Nephron (organoid): ENCODE results near the gene BBOF1.
"Not testable (repeated sequence)": the region's sequence is repeated elsewhere in the genome, so short reads cannot be mapped to it uniquely, and the experiment has no call there.

Experiments
- H3K27ac Mint-ChIP-seq, 3 experiments: 2 replicates each; pipeline ENCODE4 v1.8.0; 2020; ENCODE audit warnings: mixed read lengths in 3 of 3, mild to moderate bottlenecking in 2 of 3, moderate library complexity in 1 of 3
- H3K27me3 Mint-ChIP-seq: 2 replicates; pipeline ENCODE4 v1.8.0; 2021; ENCODE audit warnings: low read depth, mild to moderate bottlenecking, moderate library complexity, mixed read lengths
- H3K36me3 Mint-ChIP-seq: 2 replicates; pipeline ENCODE4 v1.8.0; 2020; ENCODE audit warnings: low read depth, mixed read lengths
- H3K4me1 Mint-ChIP-seq: 2 replicates; pipeline ENCODE4 v1.8.0; 2020; ENCODE audit warnings: mixed read lengths
- H3K4me3 Mint-ChIP-seq, 3 experiments: 2 replicates each; pipeline ENCODE4 v1.8.0; 2020; ENCODE audit warnings: mild to moderate bottlenecking in 3 of 3, mixed read lengths in 3 of 3, moderate library complexity in 2 of 3
- H3K9me3 Mint-ChIP-seq: 2 replicates; pipeline ENCODE4 v1.8.0; 2020; ENCODE audit warnings: mixed read lengths
- CTCF ChIP-seq, 3 experiments: fragments of 200-600 bp; sonication (generic); IDR thresholded peaks; one replicate each; pipeline ENCODE4 v1.5.0; 2021; ENCODE audit warnings: antibody characterized with exemption in 3 of 3; ENCODE audit not compliant: unreplicated experiment in 3 of 3

Gene BBOF1

GRCh38 chr14:73991092-73991491 is 28.1 kb upstream of the BBOF1 start:
- no peak for TF ChIP-seq CTCF (IDR thresholded peaks at IDR 0.05; ENCODE audit: unreplicated experiment in 3 of 3)
- H3K9me3 Mint-ChIP-seq: no peaks in the 10 kb centered on the region
- peaks cover 22% of the 10 kb centered on the region for H3K36me3 Mint-ChIP-seq
- H3K4me3 Mint-ChIP-seq: no peak overlapping the region
- no peaks in the 10 kb centered on the region for H3K27me3 Mint-ChIP-seq
- H3K4me1 Mint-ChIP-seq: peaks cover 6% of the 10 kb centered on the region
- H3K27ac Mint-ChIP-seq: peak overlapping the region in 1 of 3 experiments; percentile 75

GRCh38 chr14:73994926-73995325 is 24.2 kb upstream of the BBOF1 start:
- H3K27ac Mint-ChIP-seq: peak overlapping the region; percentile 95 to 99 (median 97)
- not testable (repeated sequence) for H3K36me3 Mint-ChIP-seq, H3K9me3 Mint-ChIP-seq, H3K27me3 Mint-ChIP-seq
- peaks cover 19% of the 10 kb centered on the region for H3K4me1 Mint-ChIP-seq
- peak overlapping the region in 1 of 3 experiments; percentile 46 for H3K4me3 Mint-ChIP-seq

GRCh38 chr14:73995977-73996378 is 23.2 kb upstream of the BBOF1 start:
- no peak for TF ChIP-seq CTCF (IDR thresholded peaks at IDR 0.05; ENCODE audit: unreplicated experiment in 3 of 3)
- Mint-ChIP-seq H3K4me1 (peaks cover 19% of the 10 kb centered on the region), H3K36me3 (peaks cover 9% of the 10 kb centered on the region)

GRCh38 chr14:73996731-73997107 is 22.4 kb upstream of the BBOF1 start:
- peaks cover 9% of the 10 kb centered on the region for H3K36me3 Mint-ChIP-seq
- peak overlapping the region in 1 of 3 experiments; percentile 2 for H3K4me3 Mint-ChIP-seq
- H3K27ac Mint-ChIP-seq: peak overlapping the region; percentile 95 to 99 (median 97)
- H3K4me1 Mint-ChIP-seq: peaks cover 19% of the 10 kb centered on the region
- H3K27me3 Mint-ChIP-seq: no peaks in the 10 kb centered on the region
- H3K9me3 Mint-ChIP-seq: no peaks in the 10 kb centered on the region
- no peak for TF ChIP-seq CTCF (IDR thresholded peaks at IDR 0.05; ENCODE audit: unreplicated experiment in 3 of 3)

More at GRCh38 chr14:73995977-73996378, 23.2 kb upstream of the BBOF1 start:
- Mint-ChIP-seq H3K27me3 (no peaks in the 10 kb centered on the region), H3K9me3 (no peaks in the 10 kb centered on the region), H3K27ac (peak overlapping the region; percentile 95 to 99 (median 97)), H3K4me3 (peak overlapping the region; percentile 61 to 83 (median 74))

GRCh38 chr14:73997108-73997943 is 21.8 kb upstream of the BBOF1 start:
- no peaks in the 10 kb centered on the region for H3K9me3 Mint-ChIP-seq
- peak overlapping the region in 2 of 3 experiments; percentile 23 to 33 for H3K4me3 Mint-ChIP-seq
- H3K27me3 Mint-ChIP-seq: no peaks in the 10 kb centered on the region
- H3K4me1 Mint-ChIP-seq: peaks cover 19% of the 10 kb centered on the region
- peaks cover 6% of the 10 kb centered on the region for H3K36me3 Mint-ChIP-seq
- peak overlapping the region; percentile 95 to 99 (median 97) for H3K27ac Mint-ChIP-seq
- TF ChIP-seq CTCF (IDR thresholded peaks at IDR 0.05; ENCODE audit: unreplicated experiment in 3 of 3): no peak

GRCh38 chr14:73997944-73998447 is 21.2 kb upstream of the BBOF1 start:
- H3K27me3 Mint-ChIP-seq: no peaks in the 10 kb centered on the region
- H3K36me3 Mint-ChIP-seq: peaks cover 11% of the 10 kb centered on the region
- H3K27ac Mint-ChIP-seq: peak overlapping the region; percentile 95 to 99 (median 97)
- no peaks in the 10 kb centered on the region for H3K9me3 Mint-ChIP-seq
- no peak for TF ChIP-seq CTCF (IDR thresholded peaks at IDR 0.05; ENCODE audit: unreplicated experiment in 3 of 3)
- H3K4me3 Mint-ChIP-seq: no peak overlapping the region
- H3K4me1 Mint-ChIP-seq: peaks cover 19% of the 10 kb centered on the region
